Thoracic aorta (tissue), 2 donors: Measurements from ENCODE around the gene AUNIP. TPM values are rescaled to one million over a fixed set of nuclear protein-coding genes. Genes with fewer than 3 reads are reported as not detected.

Experiments
- ATAC-seq: fragments of 150-250 bp; one replicate; pipeline ENCODE4 v1.8.0; 2017; ENCODE audit warnings: low read depth; ENCODE audit not compliant: insufficient number of reproducible peaks, low FRiP score
- DNase-seq: peaks from one replicate; pipeline ENCODE4 v3.0.0-alpha.2; 2020; ENCODE audit warnings: low spot score
- H3K27ac ChIP-seq, 2 donors: fragments of 200-600 bp; sonication (generic); 1 replicate in 1 of 2; 2 replicates in 1 of 2; pipeline ENCODE4 v1.5.1; 2016; ENCODE audit warnings: mild to moderate bottlenecking in 2 of 2, moderate library complexity in 2 of 2
- H3K27me3 ChIP-seq: fragments of 200-600 bp; sonication (generic); replicated peaks from 2 replicates; pipeline ENCODE4 v1.6.0; 2016; ENCODE audit warnings: mild to moderate bottlenecking; ENCODE audit not compliant: insufficient read depth
- H3K36me3 ChIP-seq: fragments of 200-600 bp; sonication (generic); one replicate; pipeline ENCODE4 v1.5.1; 2016
- H3K4me1 ChIP-seq, 2 donors: fragments of 200-600 bp; sonication (generic); 1 replicate in 1 of 2; 2 replicates in 1 of 2; pipeline versions ENCODE4 v1.5.1 to v1.6.0; 2016; ENCODE audit warnings: low read depth in 2 of 2, mild to moderate bottlenecking in 1 of 2; ENCODE audit not compliant: control insufficient read depth in 1 of 2
- H3K4me3 ChIP-seq: fragments of 200-600 bp; sonication (generic); 2 replicates; pipeline ENCODE4 v1.5.1; 2016; ENCODE audit warnings: mild to moderate bottlenecking
- H3K9me3 ChIP-seq: fragments of 200-600 bp; sonication (generic); 2 replicates; pipeline ENCODE4 v1.5.1; 2016
- CTCF ChIP-seq: fragments of 200-600 bp; sonication (generic); IDR thresholded peaks from one replicate; pipeline ENCODE4 v1.5.1; 2019; ENCODE audit warnings: antibody characterized with exemption
- total RNA-seq, 2 donors: library from RNA; depleted of rRNA; stranded (reverse); fragments of >200 nt; gene quantifications; one replicate each; pipeline versions ENCODE4 v1.1.0 to v1.2.3, GENCODE V29; 2016

The AUNIP gene
- total RNA-seq, 2 donors from 2014 or later, result not detected

DNA sequence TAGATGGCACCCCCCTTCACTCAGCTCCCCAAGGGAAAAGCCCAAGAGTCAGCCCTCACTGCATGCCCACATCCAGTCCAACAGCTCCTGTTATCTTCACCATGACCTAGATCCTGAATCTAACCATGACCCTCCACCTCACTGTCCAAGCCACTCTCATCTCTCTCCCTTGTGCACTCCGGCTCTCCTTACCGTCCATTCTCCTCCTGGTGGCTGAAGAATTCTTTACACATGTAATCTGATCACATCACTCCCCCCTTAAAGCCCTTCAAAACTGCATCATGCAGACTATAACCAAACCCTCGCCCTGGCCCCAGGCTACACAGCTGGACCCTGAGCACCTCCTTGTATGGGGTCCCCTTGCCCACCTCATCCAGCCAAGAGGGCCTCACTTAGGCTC, 30.2 kb upstream of the AUNIP start:
- H3K36me3 ChIP-seq, result no peaks in the 10 kb centered on the region
- H3K4me3 ChIP-seq, result no peak overlapping the region
- no peaks in the 10 kb centered on the region for H3K9me3 ChIP-seq
- DNase-seq (no peak), ATAC-seq (no peak)
- no peaks in the 10 kb centered on the region for H3K27me3 ChIP-seq
- H3K27ac ChIP-seq, result no peak overlapping the region
- peaks cover 10 to 17% of the 10 kb centered on the region in 2 donors for H3K4me1 ChIP-seq
- no peak for TF ChIP-seq CTCF

DNA sequence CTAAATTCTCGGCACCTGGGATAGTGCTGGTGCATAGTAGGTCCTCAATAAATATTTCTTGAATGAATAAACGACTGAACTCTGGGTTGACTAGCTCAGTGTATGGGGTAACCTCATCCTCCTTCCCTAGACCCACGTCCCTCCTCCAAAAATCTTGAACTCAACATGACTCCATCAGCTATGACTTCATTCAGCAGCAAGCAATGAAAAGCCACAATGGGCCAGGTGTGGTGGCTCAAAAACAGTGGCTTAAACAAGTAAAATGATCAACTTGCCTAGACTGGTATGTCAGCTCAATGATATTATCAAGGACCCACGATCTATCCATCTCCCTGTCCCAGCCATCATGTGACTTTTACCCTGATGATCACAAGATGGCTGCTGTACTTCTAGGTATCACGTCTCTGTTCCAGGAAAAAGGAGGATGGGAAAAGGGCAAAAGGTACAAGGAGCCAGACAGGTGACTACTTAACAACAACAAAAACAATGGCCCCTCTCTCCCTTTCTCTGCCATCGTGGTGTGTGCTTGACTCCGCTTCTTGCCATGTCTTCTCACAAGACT, 29.2 kb upstream of the AUNIP start:
- Histone ChIP-seq H3K27ac (no peak overlapping the region), H3K4me3 (no peak overlapping the region), H3K9me3 (no peaks in the 10 kb centered on the region), H3K4me1 (peaks cover 10 to 17% of the 10 kb centered on the region in 2 donors), H3K27me3 (no peaks in the 10 kb centered on the region), H3K36me3 (no peaks in the 10 kb centered on the region)
- no peak for TF ChIP-seq CTCF
- no peak for DNase-seq
- no peak for ATAC-seq

DNA sequence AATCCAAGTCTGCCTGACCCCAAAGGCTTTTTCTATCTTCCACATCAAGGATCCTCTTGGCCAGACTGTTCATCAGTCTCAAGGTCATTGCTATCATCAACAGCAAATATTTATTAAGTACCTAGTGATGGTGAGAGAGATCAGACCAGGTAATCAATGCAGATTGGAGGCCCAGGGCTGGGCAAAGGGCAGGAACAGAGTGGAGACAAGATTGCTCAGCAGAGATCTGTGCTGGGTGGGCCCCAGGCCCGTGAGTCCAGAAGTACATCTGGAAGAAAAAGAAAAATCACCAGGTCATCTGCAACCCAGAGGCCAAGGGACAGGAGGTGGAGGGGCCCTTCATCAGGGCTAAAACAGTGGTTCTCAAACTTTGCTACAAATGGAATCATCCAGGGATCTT, 26.3 kb upstream of the AUNIP start:
- no peaks in the 10 kb centered on the region for H3K4me1 ChIP-seq
- ATAC-seq, result no peak
- H3K27ac ChIP-seq, result no peak overlapping the region
- no peak for DNase-seq
- H3K27me3 ChIP-seq, result no peaks in the 10 kb centered on the region
- H3K36me3 ChIP-seq, result no peaks in the 10 kb centered on the region
- TF ChIP-seq CTCF, result no peak
- no peak overlapping the region for H3K4me3 ChIP-seq
- H3K9me3 ChIP-seq, result no peaks in the 10 kb centered on the region

- H3K27ac ChIP-seq, result no peak overlapping the region
- no peak overlapping the region for H3K4me3 ChIP-seq
- no peak for ATAC-seq
- H3K9me3 ChIP-seq, result no peaks in the 10 kb centered on the region
- no peak for DNase-seq
- H3K27me3 ChIP-seq, result no peaks in the 10 kb centered on the region
- no peaks in the 10 kb centered on the region for H3K4me1 ChIP-seq
- no peaks in the 10 kb centered on the region for H3K36me3 ChIP-seq
- no peak for TF ChIP-seq CTCF
Observed at GRCh38 chr1:25881266-25881665, 22.0 kb upstream of the AUNIP start.

- Histone ChIP-seq H3K36me3 (no peaks in the 10 kb centered on the region), H3K27me3 (no peaks in the 10 kb centered on the region), H3K4me3 (no peak overlapping the region), H3K27ac (no peak overlapping the region), H3K4me1 (no peaks in the 10 kb centered on the region), H3K9me3 (no peaks in the 10 kb centered on the region)
- TF ChIP-seq CTCF, result no peak
- no peak for DNase-seq
- no peak for ATAC-seq
Observed at GRCh38 chr1:25880518-25880917, 21.3 kb upstream of the AUNIP start.
